T-cell (primary cell): ENCODE data around the gene UBE2V1. TPM values are rescaled to one million over a fixed set of nuclear protein-coding genes. Genes with fewer than 3 reads are reported as not detected.

Source experiments
- ATAC-seq, 4 experiments: fragments of 200-7000 bp in 3 of 4; fragments of 150-1000 bp in 1 of 4; cut with Tn5 transposase; replicated peaks in 1 of 4; 1 replicate in 3 of 4; 2 replicates in 1 of 4; pipeline ENCODE4 v1.10.0; 2021; ENCODE audit warnings: moderate library complexity in 3 of 4, mild to moderate bottlenecking in 2 of 4, moderate number of reproducible peaks in 1 of 4
- CTCF ChIA-PET, 2 donors: fragments of 300-600 bp; sonication (Branson Sonifier 250); formaldehyde crosslinking; loops; one replicate each; lab custom pipeline; 2022; ENCODE audit warnings: antibody characterized with exemption in 2 of 2; lab: Charles Lee
- POLR2A ChIA-PET, 2 donors: fragments of 300-600 bp; sonication (Branson Sonifier 250); formaldehyde crosslinking; loops; one replicate each; lab custom pipeline; 2022; ENCODE audit warnings: antibody characterized with exemption in 2 of 2; lab: Charles Lee
- DNase-seq, 35 experiments: peaks; one replicate each; pipeline versions ENCODE4 v3.0.0 to v3.0.0-alpha.2; 2013 to 2023
- H3K27ac ChIP-seq: one replicate; pipeline ENCODE4 v1.5.1; 2013; ENCODE audit warnings: low read length
- H3K27me3 ChIP-seq, 2 experiments: replicated peaks in 1 of 2; 1 replicate in 1 of 2; 2 replicates in 1 of 2; pipeline versions ENCODE4 v1.6.1 to v1.7.0; 2013; ENCODE audit warnings: low read length in 1 of 2, mixed read lengths in 1 of 2; ENCODE audit not compliant: control insufficient read depth in 2 of 2, insufficient read depth in 2 of 2; ENCODE audit errors: extremely low read depth in 1 of 2
- H3K36me3 ChIP-seq, 2 donors: 1 replicate in 1 of 2; 2 replicates in 1 of 2; pipeline versions ENCODE4 v1.6.1 to v1.7.0; 2013; ENCODE audit warnings: low read length in 1 of 2; ENCODE audit not compliant: control insufficient read depth in 2 of 2, insufficient read depth in 1 of 2; ENCODE audit errors: extremely low read depth in 1 of 2
- H3K4me1 ChIP-seq, 2 experiments: 1 replicate in 1 of 2; 2 replicates in 1 of 2; pipeline versions ENCODE4 v1.6.1 to v1.7.0; 2013; ENCODE audit warnings: low read length in 2 of 2, mixed read lengths in 1 of 2; ENCODE audit not compliant: insufficient read depth in 2 of 2, control insufficient read depth in 1 of 2; ENCODE audit errors: extremely low read depth in 1 of 2
- H3K4me3 ChIP-seq, 2 donors: 1 replicate in 1 of 2; 2 replicates in 1 of 2; pipeline versions ENCODE4 v1.5.1 to v1.7.0; 2013; ENCODE audit warnings: mild to moderate bottlenecking in 2 of 2, low read length in 1 of 2, moderate library complexity in 1 of 2; ENCODE audit not compliant: control insufficient read depth in 1 of 2; ENCODE audit errors: extremely low read depth in 1 of 2
- H3K9me3 ChIP-seq: 2 replicates; pipeline ENCODE4 v1.7.0; 2013
- H3K27ac Mint-ChIP-seq, 2 donors: one replicate each; pipeline ENCODE4 v1.8.0; 2020 to 2021; ENCODE audit warnings: mild to moderate bottlenecking in 2 of 2, mixed read lengths in 2 of 2
- H3K27me3 Mint-ChIP-seq, 2 donors: one replicate each; pipeline ENCODE4 v1.8.0; 2021 to 2022; ENCODE audit warnings: mixed read lengths in 2 of 2
- H3K36me3 Mint-ChIP-seq: one replicate; pipeline ENCODE4 v1.8.0; 2021; ENCODE audit warnings: mixed read lengths
- H3K4me1 Mint-ChIP-seq, 3 donors: one replicate each; pipeline ENCODE4 v1.8.0; 2020 to 2022; ENCODE audit warnings: mixed read lengths in 3 of 3, mild to moderate bottlenecking in 1 of 3
- H3K4me3 Mint-ChIP-seq, 3 donors: one replicate each; pipeline ENCODE4 v1.8.0; 2020 to 2022; ENCODE audit warnings: mild to moderate bottlenecking in 3 of 3, mixed read lengths in 3 of 3, moderate library complexity in 3 of 3
- H3K9me3 Mint-ChIP-seq, 3 donors: one replicate each; pipeline ENCODE4 v1.8.0; 2020 to 2022; ENCODE audit warnings: mixed read lengths in 3 of 3
- WGBS: methylation state at CpG from one replicate; pipeline ENCODE4 v1.1.5; 2013; ENCODE audit warnings: missing lambda C conversion rate; ENCODE audit not compliant: insufficient coverage; 5-methylcytosine and 5-hydroxymethylcytosine counted together
- total RNA-seq, 35 experiments: library from RNA in 6 of 35; stranded (reverse) in 6 of 35; fragments of 120-200 nt in 1 of 35; gene quantifications; one replicate each; pipeline versions ENCODE4 v1.2.1 to v1.2.4 and lab custom pipeline; 2013 to 2026

Gene UBE2V1
- total RNA-seq, 5 donors from 2014 or later (not counting 1 experiment from before 2014, with no cell fraction given): 107 to 194 (median 116) TPM

DNA sequence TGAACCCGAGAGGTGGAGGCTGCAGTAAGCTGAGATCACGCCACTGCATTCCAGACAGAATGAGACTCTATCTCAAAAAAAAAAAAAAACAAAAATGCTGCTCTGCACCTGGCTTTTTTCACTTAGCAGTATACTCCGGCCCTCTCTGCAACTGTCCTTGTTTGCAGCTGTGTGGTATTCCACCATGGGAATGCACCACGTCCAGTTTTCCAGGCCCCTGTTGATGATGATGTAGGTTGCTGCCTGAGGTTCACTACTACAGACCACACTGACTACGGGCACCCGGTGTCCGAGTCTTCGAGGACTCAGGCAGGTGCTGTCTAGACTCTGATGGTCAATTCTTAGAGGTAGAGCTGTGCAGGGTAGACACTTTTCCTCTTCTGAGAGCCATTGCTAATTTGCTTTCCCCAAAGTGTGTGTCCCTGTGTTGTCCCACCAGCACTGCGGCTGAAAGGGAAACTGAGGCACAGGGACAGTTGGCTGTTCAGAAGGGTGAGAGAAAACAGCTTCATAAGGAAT, 56.5 kb downstream of the UBE2V1 start:
- WGBS: 90% methylated on average over 2 of the region's 9 CpGs
- CTCF ChIA-PET: no interaction called here
- peaks cover 0 to 11% of the 10 kb centered on the region in 2 donors for H3K27me3 Mint-ChIP-seq

DNA sequence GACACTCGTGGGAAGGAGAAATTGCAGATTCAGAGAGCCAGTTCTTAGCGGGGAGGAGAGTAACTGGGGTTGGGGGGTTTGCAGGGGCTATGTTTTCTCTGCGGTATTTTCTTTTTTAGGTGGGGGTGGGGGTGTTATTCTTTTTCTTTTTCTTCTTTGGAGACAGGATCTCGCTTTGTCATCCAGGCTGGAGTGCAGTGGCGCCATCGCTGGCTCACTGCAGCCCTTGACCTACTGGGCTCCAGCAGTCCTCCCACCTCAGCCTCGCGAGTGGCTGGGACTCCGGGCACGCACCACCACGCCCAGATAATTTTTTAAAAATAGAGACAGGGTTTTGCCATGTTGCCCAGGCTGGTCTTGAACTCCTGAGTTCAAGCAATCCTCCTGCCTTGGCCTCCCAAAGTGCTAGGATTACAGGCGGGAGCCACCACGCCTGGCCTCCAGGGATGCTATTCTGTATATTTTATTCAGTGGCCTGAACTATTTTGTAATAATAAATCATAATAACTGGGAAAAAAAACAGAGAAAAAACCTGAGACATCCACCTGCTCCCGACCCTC, 57.3 kb downstream of the UBE2V1 start:
- Histone ChIP-seq H3K4me3 (no peak overlapping the region), H3K36me3 (no peaks in the 10 kb centered on the region), H3K27ac (no peak overlapping the region), H3K9me3 (no peaks in the 10 kb centered on the region), H3K27me3 (peaks cover 0 to 28% of the 10 kb centered on the region in 2 experiments), H3K4me1 (no peaks in the 10 kb centered on the region)
- Mint-ChIP-seq H3K9me3 (no peaks in the 10 kb centered on the region), H3K27me3 (peaks cover 0 to 11% of the 10 kb centered on the region in 2 donors), H3K36me3 (no peaks in the 10 kb centered on the region), H3K4me3 (no peak overlapping the region), H3K27ac (no peak overlapping the region), H3K4me1 (no peaks in the 10 kb centered on the region)
- WGBS: 86% methylated on average over 10 of the region's 14 CpGs
- DNase-seq (no peak), ATAC-seq (no peak)
- CTCF ChIA-PET: no interaction called here
- POLR2A ChIA-PET: no interaction called here

More for the DNA sequence above, 56.5 kb downstream of the UBE2V1 start:
- H3K27me3 ChIP-seq: peaks cover 0 to 35% of the 10 kb centered on the region in 2 experiments
- Mint-ChIP-seq H3K9me3 (no peaks in the 10 kb centered on the region), H3K4me3 (no peak overlapping the region), H3K4me1 (no peaks in the 10 kb centered on the region), H3K27ac (no peak overlapping the region), H3K36me3 (no peaks in the 10 kb centered on the region)
- no peaks in the 10 kb centered on the region for H3K9me3 ChIP-seq
- H3K36me3 ChIP-seq: no peaks in the 10 kb centered on the region
- no peak for ATAC-seq
- no peak overlapping the region for H3K27ac ChIP-seq
- DNase-seq: no peak
- no peak overlapping the region for H3K4me3 ChIP-seq
- no peaks in the 10 kb centered on the region for H3K4me1 ChIP-seq
- POLR2A ChIA-PET: no interaction called here

DNA sequence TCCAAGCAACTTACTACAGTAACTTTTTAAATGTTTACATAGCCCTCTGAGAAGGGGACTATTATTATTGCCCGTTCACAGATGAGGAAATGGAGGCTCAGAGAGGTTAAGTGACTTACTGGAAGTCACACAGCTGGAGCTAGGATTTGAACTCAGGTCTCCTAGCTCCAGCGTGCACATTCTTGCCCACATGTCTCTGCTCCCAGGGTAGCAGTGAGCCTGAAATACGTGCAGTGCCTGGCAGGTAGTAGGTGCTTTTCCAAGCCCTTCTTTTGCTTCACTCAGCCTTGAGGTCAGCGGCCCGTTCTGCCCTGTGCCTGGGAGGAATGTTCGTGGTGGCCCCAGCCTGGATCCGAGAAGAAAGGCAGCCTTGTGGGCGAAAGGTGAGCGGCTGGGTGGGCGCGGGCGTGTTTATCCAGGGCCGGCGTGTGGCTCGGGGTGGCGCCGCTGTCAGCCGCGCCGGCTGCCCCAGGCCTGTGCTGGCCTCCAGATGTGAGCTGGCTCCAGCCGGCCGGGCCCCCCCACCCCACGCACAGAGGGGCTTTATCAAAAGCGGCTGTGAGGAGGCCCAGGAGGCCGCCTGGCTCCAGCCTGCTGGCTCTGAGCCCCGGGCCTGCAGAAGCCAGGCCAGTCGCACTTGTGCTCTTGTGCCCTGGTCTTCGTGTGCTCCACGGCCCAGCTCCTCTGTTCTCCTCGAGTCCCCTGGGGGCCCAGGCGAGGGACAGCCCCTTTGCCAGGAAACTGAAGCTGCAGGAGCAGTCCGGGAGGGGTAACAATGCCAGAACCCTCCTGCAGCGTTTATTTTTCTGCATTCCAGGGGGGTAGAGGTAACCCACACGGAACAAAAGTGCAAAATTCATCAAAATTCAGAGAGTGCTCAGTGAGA, 58.1 kb downstream of the UBE2V1 start:
- H3K9me3 Mint-ChIP-seq: no peaks in the 10 kb centered on the region
- Histone ChIP-seq H3K36me3 (no peaks in the 10 kb centered on the region), H3K4me1 (no peaks in the 10 kb centered on the region), H3K27ac (no peak overlapping the region), H3K9me3 (no peaks in the 10 kb centered on the region), H3K4me3 (no peak overlapping the region), H3K27me3 (peaks cover 0 to 24% of the 10 kb centered on the region in 2 experiments)
- POLR2A ChIA-PET: no interaction called here
- no peaks in the 10 kb centered on the region for H3K4me1 Mint-ChIP-seq
- H3K4me3 Mint-ChIP-seq: no peak overlapping the region
- WGBS: 87% methylated on average over 30 of the region's 34 CpGs
- CTCF ChIA-PET: no interaction called here
- ATAC-seq (no peak), DNase-seq (no peak)
- no peaks in the 10 kb centered on the region for H3K36me3 Mint-ChIP-seq
- H3K27me3 Mint-ChIP-seq: peaks cover 0 to 11% of the 10 kb centered on the region in 2 donors
- no peak overlapping the region for H3K27ac Mint-ChIP-seq

DNA sequence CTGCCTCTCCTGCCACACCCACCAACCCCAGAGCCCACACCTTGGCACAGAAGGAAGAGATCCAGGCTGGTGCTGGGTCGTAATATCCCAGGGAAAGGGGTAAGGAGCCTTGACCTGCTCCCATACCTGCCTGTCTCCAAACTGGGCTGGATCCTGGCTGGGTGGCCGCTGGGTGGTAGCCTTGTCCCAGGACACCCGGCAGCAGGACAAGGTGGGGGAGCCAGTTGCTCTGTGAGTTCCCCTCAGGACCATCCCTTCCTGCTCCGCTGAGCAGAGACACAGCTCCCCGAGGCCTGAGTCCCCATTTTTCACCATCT, 58.8 kb downstream of the UBE2V1 start:
- Mint-ChIP-seq H3K27me3 (peaks cover 0 to 11% of the 10 kb centered on the region in 2 donors), H3K9me3 (no peaks in the 10 kb centered on the region), H3K36me3 (no peaks in the 10 kb centered on the region), H3K27ac (no peak overlapping the region), H3K4me1 (no peaks in the 10 kb centered on the region), H3K4me3 (no peak overlapping the region)
- Histone ChIP-seq H3K27me3 (peaks cover 0 to 24% of the 10 kb centered on the region in 2 experiments), H3K4me3 (no peak overlapping the region), H3K36me3 (no peaks in the 10 kb centered on the region), H3K4me1 (no peaks in the 10 kb centered on the region), H3K27ac (no peak overlapping the region), H3K9me3 (no peaks in the 10 kb centered on the region)
- POLR2A ChIA-PET: no interaction called here
- DNase-seq (no peak), ATAC-seq (no peak)
- CTCF ChIA-PET: no interaction called here
- WGBS: 96% methylated on average over 2 of the region's 5 CpGs

DNA sequence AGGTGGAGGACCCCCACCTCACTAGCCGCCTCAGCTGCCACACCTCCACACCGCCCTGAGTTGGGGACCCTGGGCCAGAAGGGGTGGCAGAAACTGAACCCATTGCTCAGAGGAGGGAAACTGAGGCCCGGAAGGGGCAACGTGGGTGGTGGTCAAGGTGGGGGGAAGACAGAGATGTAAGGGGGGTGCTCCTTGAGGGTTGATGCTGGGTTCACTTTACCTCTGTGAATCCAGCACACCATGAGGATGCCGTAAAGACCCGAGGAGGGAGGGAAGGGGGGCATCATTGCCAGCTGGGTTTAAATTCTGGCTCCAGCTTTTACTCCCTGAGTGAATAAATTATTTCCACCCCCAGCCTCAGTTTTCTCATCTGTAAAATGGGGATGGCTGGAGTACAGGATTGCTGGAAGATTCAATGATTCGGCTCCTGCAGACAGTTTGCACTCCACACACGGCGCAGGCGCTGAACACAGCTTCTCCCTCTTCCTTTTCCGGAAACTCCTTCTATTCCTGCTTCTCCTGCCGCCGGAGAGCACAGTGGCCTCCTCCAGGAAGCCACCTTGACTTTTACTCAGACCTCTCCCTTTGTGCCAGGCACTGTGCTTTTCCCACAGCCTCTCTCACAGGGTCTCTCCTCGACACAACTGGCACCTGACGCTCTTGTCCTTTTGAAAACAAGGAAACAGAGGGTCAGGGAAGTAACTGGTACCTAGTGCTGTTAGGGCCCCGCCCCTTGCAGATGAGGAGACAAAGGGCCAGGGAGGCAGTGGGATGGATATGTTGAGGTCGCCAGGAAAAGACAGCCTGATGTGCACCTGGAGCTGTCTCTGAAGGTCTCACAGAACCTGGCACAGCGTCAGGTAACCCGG, 59.4 kb downstream of the UBE2V1 start:
- no peak for DNase-seq
- ChIA-PET POLR2A (no interaction called here), CTCF (interaction anchor here in 1 of 2 donors (0.5 kb wide), 1 partner anchor 1149 kb away, joined by 4 read pairs; no protein-coding TSS in a partner anchor)
- no peak overlapping the region for H3K4me3 ChIP-seq
- H3K27me3 ChIP-seq: peaks cover 0 to 27% of the 10 kb centered on the region in 2 experiments
- Mint-ChIP-seq H3K27me3 (peaks cover 0 to 14% of the 10 kb centered on the region in 2 donors), H3K27ac (no peak overlapping the region), H3K4me3 (no peak overlapping the region), H3K4me1 (peaks cover 0 to 4% (median 4%) of the 10 kb centered on the region in 3 donors), H3K36me3 (no peaks in the 10 kb centered on the region), H3K9me3 (no peaks in the 10 kb centered on the region)
- ATAC-seq: no peak
- WGBS: 76% methylated on average over 7 of the region's 19 CpGs
- no peaks in the 10 kb centered on the region for H3K36me3 ChIP-seq
- H3K9me3 ChIP-seq: no peaks in the 10 kb centered on the region
- H3K27ac ChIP-seq: no peak overlapping the region
- H3K4me1 ChIP-seq: peaks cover 0 to 4% of the 10 kb centered on the region in 2 experiments
